ENCODE results near the gene SMYD2.

Gene SMYD2

DNA sequence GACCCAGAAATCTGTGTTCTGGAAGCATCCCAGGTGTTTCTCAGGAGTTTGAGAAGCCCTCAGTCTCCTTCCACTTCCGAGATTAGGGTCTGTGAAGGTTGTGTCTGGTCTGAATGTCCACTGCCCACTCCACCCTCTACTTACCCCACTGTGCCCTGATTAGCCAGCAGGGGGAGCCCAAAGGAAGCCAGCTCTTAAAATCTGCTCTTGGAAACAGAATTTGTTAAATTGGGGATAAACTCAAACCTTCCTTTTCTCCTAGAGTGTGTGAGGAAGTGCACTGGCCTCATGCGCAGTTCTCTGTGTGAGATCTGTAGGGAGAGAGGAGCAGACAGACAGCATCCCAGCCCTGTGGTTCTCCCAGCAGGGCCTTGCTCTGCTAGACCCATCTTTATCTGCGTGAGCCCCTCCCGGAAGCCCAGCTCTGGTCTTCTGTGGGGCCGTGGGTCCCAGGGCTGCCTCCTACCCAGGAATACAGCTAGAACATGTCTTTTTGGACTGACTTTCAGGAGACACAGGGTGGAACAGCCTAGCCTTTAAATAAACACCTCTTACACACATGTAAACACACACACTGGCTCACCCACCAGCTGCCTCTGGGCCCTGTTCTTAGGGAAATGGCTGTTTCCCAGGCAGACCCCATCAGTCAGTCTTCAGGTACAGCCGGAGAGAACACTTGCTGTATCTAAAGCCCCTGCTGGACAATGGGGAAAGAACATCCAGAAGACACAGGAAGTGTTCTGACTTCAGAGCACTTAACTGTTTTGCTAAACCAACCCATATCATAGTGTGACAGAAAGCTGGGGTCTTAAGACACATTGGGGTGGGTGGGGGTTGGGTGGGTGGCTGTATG, 52.2 kb downstream of the SMYD2 start:
- H3K27ac ChIP-seq (ENCODE audit: low read length): no peak overlapping the region
- H3K4me1 ChIP-seq (ENCODE audit: control insufficient read depth in 1 of 2, insufficient read depth in 2 of 2, low read length in 2 of 2): peaks cover 0 to 19% of the 10 kb centered on the region in 2 donors
- H3K27me3 ChIP-seq (ENCODE audit: low read depth, low read length): no peaks in the 10 kb centered on the region
- H3K36me3 ChIP-seq (ENCODE audit: control insufficient read depth in 1 of 2, insufficient read depth in 2 of 2, low read length in 2 of 2): peaks cover 0 to 4% of the 10 kb centered on the region in 2 donors
- no peaks in the 10 kb centered on the region for H3K9me3 ChIP-seq (ENCODE audit: control insufficient read depth in 1 of 2, low read length in 2 of 2)
- no peak overlapping the region for H3K4me3 ChIP-seq (ENCODE audit: low read depth in 1 of 2, low read length in 2 of 2)

DNA sequence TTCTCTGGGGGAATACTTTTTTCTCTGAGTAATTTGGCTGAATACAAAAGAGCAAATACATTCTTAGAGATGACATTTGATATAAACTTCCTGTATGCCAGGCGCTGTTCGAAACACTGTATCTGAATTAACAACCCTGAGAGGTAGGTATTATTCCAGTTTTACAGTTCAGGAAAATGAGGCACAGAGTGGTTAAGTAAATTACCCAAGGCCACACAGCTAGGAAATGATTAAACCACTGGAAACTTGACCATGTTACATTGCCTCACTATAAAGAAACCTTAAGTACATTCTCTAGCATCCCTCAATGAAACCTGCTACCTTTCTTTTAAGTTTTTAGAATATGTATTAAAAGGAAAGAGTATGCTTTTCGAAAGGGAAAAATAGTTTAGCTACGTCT, 54.6 kb downstream of the SMYD2 start:
- Histone ChIP-seq H3K9me3 (ENCODE audit: control insufficient read depth in 1 of 2, low read length in 2 of 2) (no peaks in the 10 kb centered on the region), H3K27ac (ENCODE audit: low read length) (no peak overlapping the region), H3K27me3 (ENCODE audit: low read depth, low read length) (no peaks in the 10 kb centered on the region), H3K4me1 (ENCODE audit: control insufficient read depth in 1 of 2, insufficient read depth in 2 of 2, low read length in 2 of 2) (peaks cover 0 to 19% of the 10 kb centered on the region in 2 donors), H3K4me3 (ENCODE audit: low read depth in 1 of 2, low read length in 2 of 2) (no peak overlapping the region), H3K36me3 (ENCODE audit: control insufficient read depth in 1 of 2, insufficient read depth in 2 of 2, low read length in 2 of 2) (no peaks in the 10 kb centered on the region)

DNA sequence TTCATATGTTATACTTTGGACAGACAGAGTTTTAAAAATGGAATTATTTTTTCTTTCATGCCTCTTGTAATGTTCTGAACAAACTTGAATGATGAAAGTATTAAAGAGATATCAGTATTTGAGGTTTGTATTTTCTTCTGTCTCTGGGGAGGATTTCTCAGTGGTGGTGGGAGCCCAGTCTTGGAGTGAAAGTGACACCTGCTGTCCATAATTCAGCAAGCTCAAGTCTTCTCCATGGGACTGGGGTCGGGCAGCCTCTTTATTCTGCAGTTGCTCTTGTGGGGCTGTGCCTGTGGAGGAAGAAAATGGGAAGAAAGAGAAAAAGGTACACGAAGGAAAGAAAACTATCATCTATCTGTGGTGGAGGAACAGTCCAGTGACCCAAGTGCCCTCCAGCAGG, 56.1 kb downstream of the SMYD2 start:
- H3K36me3 ChIP-seq (ENCODE audit: control insufficient read depth in 1 of 2, insufficient read depth in 2 of 2, low read length in 2 of 2): no peaks in the 10 kb centered on the region
- no peaks in the 10 kb centered on the region for H3K9me3 ChIP-seq (ENCODE audit: control insufficient read depth in 1 of 2, low read length in 2 of 2)
- no peak overlapping the region for H3K4me3 ChIP-seq (ENCODE audit: low read depth in 1 of 2, low read length in 2 of 2)
- peaks cover 0 to 19% of the 10 kb centered on the region in 2 donors for H3K4me1 ChIP-seq (ENCODE audit: control insufficient read depth in 1 of 2, insufficient read depth in 2 of 2, low read length in 2 of 2)
- peak overlapping the region; percentile 10 for H3K27ac ChIP-seq (ENCODE audit: low read length)
- no peaks in the 10 kb centered on the region for H3K27me3 ChIP-seq (ENCODE audit: low read depth, low read length)

DNA sequence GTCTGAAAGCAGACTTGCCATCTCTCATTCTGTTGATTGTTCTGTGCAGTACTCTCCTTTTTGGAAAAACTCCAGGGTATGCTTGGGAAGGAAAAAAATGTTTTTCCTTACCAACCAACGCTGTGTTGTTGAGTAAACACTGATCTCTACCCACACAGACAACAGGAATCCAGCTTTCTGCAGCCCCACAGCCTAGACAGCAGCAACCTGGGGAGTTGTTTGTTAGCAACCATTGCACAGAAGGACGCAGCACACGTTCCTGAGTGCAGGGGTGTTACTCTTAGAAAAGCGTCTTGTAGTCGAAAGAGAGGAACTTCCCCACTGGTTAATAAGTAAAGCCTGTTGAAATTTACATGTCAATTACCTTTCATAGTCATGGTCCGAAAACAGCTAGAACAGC, 56.6 kb downstream of the SMYD2 start:
- Histone ChIP-seq H3K36me3 (ENCODE audit: control insufficient read depth in 1 of 2, insufficient read depth in 2 of 2, low read length in 2 of 2) (peaks cover 0 to under 1% of the 10 kb centered on the region in 2 donors), H3K4me1 (ENCODE audit: control insufficient read depth in 1 of 2, insufficient read depth in 2 of 2, low read length in 2 of 2) (peaks cover 0 to 19% of the 10 kb centered on the region in 2 donors), H3K27me3 (ENCODE audit: low read depth, low read length) (no peaks in the 10 kb centered on the region), H3K4me3 (ENCODE audit: low read depth in 1 of 2, low read length in 2 of 2) (no peak overlapping the region), H3K9me3 (ENCODE audit: control insufficient read depth in 1 of 2, low read length in 2 of 2) (no peaks in the 10 kb centered on the region), H3K27ac (ENCODE audit: low read length) (peak overlapping the region; percentile 10)

DNA sequence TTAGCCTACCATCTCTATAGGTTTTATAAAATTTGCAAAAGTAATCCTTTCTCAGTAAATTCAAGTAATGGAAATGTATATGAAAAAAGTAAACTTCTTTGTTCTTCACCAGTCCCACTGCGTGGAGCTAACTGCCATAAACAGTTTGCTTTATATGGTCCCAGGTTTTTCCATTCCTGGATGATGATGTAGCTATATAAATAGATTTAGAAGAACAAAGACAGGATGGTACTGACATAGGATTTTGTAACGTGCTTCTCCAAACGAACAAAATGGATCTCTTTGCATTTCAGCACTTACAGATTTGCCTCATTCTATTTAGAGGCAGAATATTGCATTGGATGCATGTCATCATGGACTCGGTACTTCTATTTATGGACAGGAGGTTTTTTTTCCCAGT, 57.3 kb downstream of the SMYD2 start:
- Histone ChIP-seq H3K36me3 (ENCODE audit: control insufficient read depth in 1 of 2, insufficient read depth in 2 of 2, low read length in 2 of 2) (peaks cover 0 to 3% of the 10 kb centered on the region in 2 donors), H3K4me3 (ENCODE audit: low read depth in 1 of 2, low read length in 2 of 2) (no peak overlapping the region), H3K4me1 (ENCODE audit: control insufficient read depth in 1 of 2, insufficient read depth in 2 of 2, low read length in 2 of 2) (peaks cover 0 to 15% of the 10 kb centered on the region in 2 donors), H3K27me3 (ENCODE audit: low read depth, low read length) (no peaks in the 10 kb centered on the region), H3K9me3 (ENCODE audit: control insufficient read depth in 1 of 2, low read length in 2 of 2) (no peaks in the 10 kb centered on the region), H3K27ac (ENCODE audit: low read length) (peak overlapping the region; percentile 10)

DNA sequence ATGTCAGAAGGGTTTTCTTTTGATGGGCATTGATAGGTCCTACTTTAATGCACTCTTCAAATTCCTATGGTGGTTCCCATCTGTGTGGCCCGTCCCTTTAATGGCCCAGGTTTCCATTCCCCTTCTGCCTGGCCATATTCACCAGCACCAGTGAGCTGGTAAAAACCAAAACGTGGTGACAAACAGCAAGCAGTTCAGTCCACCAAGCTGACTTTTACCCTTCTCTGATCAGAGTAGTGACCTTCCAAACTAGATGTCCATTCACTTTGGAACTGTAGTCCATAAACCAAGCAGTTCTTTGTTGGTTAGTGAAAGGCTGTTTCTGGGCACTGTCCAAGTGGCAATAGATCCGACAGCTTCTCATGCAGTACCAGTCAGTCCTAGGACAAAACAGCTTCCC, 60.5 kb downstream of the SMYD2 start:
- Histone ChIP-seq H3K4me1 (ENCODE audit: control insufficient read depth in 1 of 2, insufficient read depth in 2 of 2, low read length in 2 of 2) (peaks cover 0 to 12% of the 10 kb centered on the region in 2 donors), H3K27me3 (ENCODE audit: low read depth, low read length) (no peaks in the 10 kb centered on the region), H3K27ac (ENCODE audit: low read length) (no peak overlapping the region), H3K4me3 (ENCODE audit: low read depth in 1 of 2, low read length in 2 of 2) (no peak overlapping the region), H3K36me3 (ENCODE audit: control insufficient read depth in 1 of 2, insufficient read depth in 2 of 2, low read length in 2 of 2) (peaks cover 0 to 18% of the 10 kb centered on the region in 2 donors), H3K9me3 (ENCODE audit: control insufficient read depth in 1 of 2, low read length in 2 of 2) (no peaks in the 10 kb centered on the region)

DNA sequence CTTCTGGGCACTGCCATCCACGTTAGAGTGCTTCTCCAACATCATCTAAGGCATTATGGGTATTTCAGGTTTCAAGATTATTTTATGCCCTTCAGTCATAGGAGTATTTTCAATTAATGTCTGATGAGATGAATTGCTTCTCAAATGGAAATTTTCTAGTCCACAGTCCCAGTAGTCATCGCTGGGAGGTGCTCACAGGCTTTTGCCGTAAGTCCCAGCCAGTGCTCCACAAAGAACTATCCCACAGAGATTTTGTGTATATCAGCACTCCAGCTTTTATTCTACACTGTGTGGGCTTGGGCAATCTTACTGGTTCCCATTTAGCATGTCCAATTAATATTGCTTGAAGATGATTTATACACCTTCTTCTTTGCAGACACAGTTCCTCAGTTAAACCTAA, 61.0 kb downstream of the SMYD2 start:
- Histone ChIP-seq H3K27ac (ENCODE audit: low read length) (no peak overlapping the region), H3K27me3 (ENCODE audit: low read depth, low read length) (no peaks in the 10 kb centered on the region), H3K4me1 (ENCODE audit: control insufficient read depth in 1 of 2, insufficient read depth in 2 of 2, low read length in 2 of 2) (peaks cover 0 to 12% of the 10 kb centered on the region in 2 donors)

DNA sequence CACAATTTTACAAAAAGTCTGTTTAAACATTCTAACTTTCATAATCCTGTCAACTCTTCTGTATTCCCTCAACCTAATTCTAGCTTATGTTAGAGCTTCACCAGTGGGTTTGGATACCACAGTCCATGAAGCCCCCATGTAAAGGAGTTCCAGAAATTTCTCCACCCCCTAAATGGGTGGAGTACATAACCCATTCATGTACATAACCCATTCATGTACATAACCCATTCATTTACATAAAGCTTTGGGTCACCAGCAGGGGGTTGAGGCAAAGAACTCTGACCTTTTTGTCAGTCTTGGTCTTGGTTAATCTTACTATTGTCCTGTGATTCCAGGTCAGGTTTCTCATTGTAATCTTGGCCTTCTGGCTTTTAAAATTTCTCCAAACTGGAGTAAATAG, 61.6 kb downstream of the SMYD2 start:
- no peak overlapping the region for H3K27ac ChIP-seq (ENCODE audit: low read length)
- no peaks in the 10 kb centered on the region for H3K9me3 ChIP-seq (ENCODE audit: control insufficient read depth in 1 of 2, low read length in 2 of 2)
- H3K4me1 ChIP-seq (ENCODE audit: control insufficient read depth in 1 of 2, insufficient read depth in 2 of 2, low read length in 2 of 2): peaks cover 0 to 6% of the 10 kb centered on the region in 2 donors
- no peak overlapping the region for H3K4me3 ChIP-seq (ENCODE audit: low read depth in 1 of 2, low read length in 2 of 2)
- H3K27me3 ChIP-seq (ENCODE audit: low read depth, low read length): no peaks in the 10 kb centered on the region
- H3K36me3 ChIP-seq (ENCODE audit: control insufficient read depth in 1 of 2, insufficient read depth in 2 of 2, low read length in 2 of 2): peaks cover 0 to 18% of the 10 kb centered on the region in 2 donors

More for the DNA sequence above, 61.0 kb downstream of the SMYD2 start:
- Histone ChIP-seq H3K9me3 (ENCODE audit: control insufficient read depth in 1 of 2, low read length in 2 of 2) (no peaks in the 10 kb centered on the region), H3K36me3 (ENCODE audit: control insufficient read depth in 1 of 2, insufficient read depth in 2 of 2, low read length in 2 of 2) (peaks cover 0 to 18% of the 10 kb centered on the region in 2 donors), H3K4me3 (ENCODE audit: low read depth in 1 of 2, low read length in 2 of 2) (no peak overlapping the region)

DNA sequence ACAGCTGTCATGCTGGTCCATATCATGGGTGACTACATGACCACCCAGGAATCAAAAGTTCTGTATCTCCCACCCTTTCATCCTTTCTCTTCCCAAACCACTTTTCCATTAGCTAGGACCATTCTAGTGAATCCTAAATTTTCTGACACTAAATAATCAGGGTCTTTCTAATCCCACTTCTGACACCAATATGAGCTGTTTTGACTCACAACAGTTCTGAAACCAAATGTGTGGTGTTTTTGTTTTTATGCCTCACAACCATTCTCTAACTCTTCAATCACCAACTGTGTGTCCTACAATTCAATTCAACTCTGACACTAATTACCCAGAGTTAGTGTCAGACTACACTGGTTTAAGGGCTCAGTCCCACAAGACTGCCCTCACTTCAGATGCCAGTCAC, 63.9 kb downstream of the SMYD2 start:
- Histone ChIP-seq H3K27ac (ENCODE audit: low read length) (no peak overlapping the region), H3K4me3 (ENCODE audit: low read depth in 1 of 2, low read length in 2 of 2) (no peak overlapping the region), H3K36me3 (ENCODE audit: control insufficient read depth in 1 of 2, insufficient read depth in 2 of 2, low read length in 2 of 2) (peaks cover 0 to 23% of the 10 kb centered on the region in 2 donors), H3K4me1 (ENCODE audit: control insufficient read depth in 1 of 2, insufficient read depth in 2 of 2, low read length in 2 of 2) (no peaks in the 10 kb centered on the region), H3K27me3 (ENCODE audit: low read depth, low read length) (no peaks in the 10 kb centered on the region), H3K9me3 (ENCODE audit: control insufficient read depth in 1 of 2, low read length in 2 of 2) (no peaks in the 10 kb centered on the region)

DNA sequence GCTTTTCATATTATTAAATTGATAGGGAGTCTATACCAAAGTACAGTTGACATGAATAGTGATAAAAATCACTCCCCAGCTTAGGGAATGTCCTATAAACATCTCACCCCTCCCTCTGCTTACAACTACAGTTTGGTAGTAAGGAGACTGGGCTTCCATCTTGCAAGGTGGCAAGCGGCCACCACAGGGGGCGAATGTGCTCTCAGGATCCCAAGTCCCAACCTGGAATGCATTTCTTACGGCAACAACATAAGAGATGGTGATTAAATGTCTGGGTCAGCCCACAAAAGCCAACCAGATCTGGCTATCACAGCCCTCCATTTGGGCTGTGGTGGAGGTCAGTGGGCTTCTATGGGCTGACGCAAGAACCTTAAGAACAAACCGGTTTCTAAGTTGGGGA, 68.0 kb downstream of the SMYD2 start:
- Histone ChIP-seq H3K4me1 (ENCODE audit: control insufficient read depth in 1 of 2, insufficient read depth in 2 of 2, low read length in 2 of 2) (no peaks in the 10 kb centered on the region), H3K27ac (ENCODE audit: low read length) (no peak overlapping the region), H3K36me3 (ENCODE audit: control insufficient read depth in 1 of 2, insufficient read depth in 2 of 2, low read length in 2 of 2) (peaks cover 0 to 16% of the 10 kb centered on the region in 2 donors), H3K4me3 (ENCODE audit: low read depth in 1 of 2, low read length in 2 of 2) (no peak overlapping the region), H3K27me3 (ENCODE audit: low read depth, low read length) (no peaks in the 10 kb centered on the region), H3K9me3 (ENCODE audit: control insufficient read depth in 1 of 2, low read length in 2 of 2) (no peaks in the 10 kb centered on the region)

DNA sequence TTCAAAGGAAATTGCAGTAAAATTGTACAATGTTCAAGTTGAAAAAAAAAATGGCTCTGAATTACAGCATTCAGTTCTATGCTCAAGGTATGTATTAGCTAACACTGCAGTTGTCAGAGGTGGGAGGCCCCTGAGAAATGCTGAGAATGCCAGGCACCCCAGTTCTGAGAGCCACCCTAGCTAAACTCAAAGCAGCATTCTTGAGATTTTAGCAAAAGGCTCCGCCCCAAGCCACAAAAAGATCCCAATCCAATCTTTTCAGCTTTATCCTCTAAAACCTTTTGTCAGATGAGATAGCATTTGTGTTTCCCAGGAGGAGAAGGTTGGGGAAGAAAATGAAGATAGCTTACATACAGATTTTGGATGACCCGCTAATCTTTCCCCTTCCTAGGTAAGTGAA, 68.8 kb downstream of the SMYD2 start:
- H3K9me3 ChIP-seq (ENCODE audit: control insufficient read depth in 1 of 2, low read length in 2 of 2): no peaks in the 10 kb centered on the region
- peaks cover 0 to 9% of the 10 kb centered on the region in 2 donors for H3K36me3 ChIP-seq (ENCODE audit: control insufficient read depth in 1 of 2, insufficient read depth in 2 of 2, low read length in 2 of 2)
- H3K27ac ChIP-seq (ENCODE audit: low read length): no peak overlapping the region

More for the DNA sequence above, 68.8 kb downstream of the SMYD2 start:
- Histone ChIP-seq H3K27me3 (ENCODE audit: low read depth, low read length) (no peaks in the 10 kb centered on the region), H3K4me3 (ENCODE audit: low read depth in 1 of 2, low read length in 2 of 2) (no peak overlapping the region), H3K4me1 (ENCODE audit: control insufficient read depth in 1 of 2, insufficient read depth in 2 of 2, low read length in 2 of 2) (peaks cover 0 to 7% of the 10 kb centered on the region in 2 donors)
